ENCODE results near the gene AP2A2. TPM values are rescaled to one million over a fixed set of nuclear protein-coding genes. Genes with fewer than 3 reads are reported as not detected.

The AP2A2 gene
- total RNA-seq, 2 donors from 2014 or later: 79.4 to 97.7 TPM

- Histone ChIP-seq H3K9me3 (ENCODE audit: control insufficient read depth, low read length) (no peaks in the 10 kb centered on the region), H3K4me1 (ENCODE audit: control insufficient read depth, insufficient read depth, low read length) (no peaks in the 10 kb centered on the region), H3K4me3 (ENCODE audit: low read length) (no peak overlapping the region), H3K36me3 (ENCODE audit: control insufficient read depth, insufficient read depth, low read length) (no peaks in the 10 kb centered on the region), H3K27me3 (ENCODE audit: control insufficient read depth, insufficient read depth, low read length, poor library complexity, severe bottlenecking) (no peaks in the 10 kb centered on the region), H3K27ac (ENCODE audit: low read depth, low read length) (no peak overlapping the region), H3K9ac (ENCODE audit: extremely low read depth, low read length, poor library complexity, severe bottlenecking) (no peak overlapping the region)
- no peaks in the 10 kb centered on the region for H3K27me3 Mint-ChIP-seq (ENCODE audit: insufficient read depth)
- WGBS, 2 experiments (ENCODE audit: insufficient coverage in 1 of 2, insufficient read length in 1 of 2): 89 to 90% methylated on average over 15 to 19 of the region's 19 CpGs
- no peak overlapping the region for H3K27ac Mint-ChIP-seq
- no peak for DNase-seq
- no peak overlapping the region for H3K4me3 Mint-ChIP-seq
- no peaks in the 10 kb centered on the region for H3K4me1 Mint-ChIP-seq
- peaks cover 14% of the 10 kb centered on the region for H3K36me3 Mint-ChIP-seq (ENCODE audit: low read depth)
- peaks cover 15% of the 10 kb centered on the region for H3K9me3 Mint-ChIP-seq
- no peak for TF ChIP-seq CTCF (conservative IDR thresholded peaks at IDR 0.05)
These were observed 94.7 kb downstream of the AP2A2 start for GRCh38 chr11:1020211-1020905.

GRCh38 chr11:1022411-1022810, 96.7 kb downstream of the AP2A2 start:
- Mint-ChIP-seq H3K9me3 (peaks cover 4% of the 10 kb centered on the region), H3K27ac (no peak overlapping the region), H3K27me3 (ENCODE audit: insufficient read depth) (no peaks in the 10 kb centered on the region), H3K4me3 (no peak overlapping the region), H3K36me3 (ENCODE audit: low read depth) (peaks cover 4% of the 10 kb centered on the region), H3K4me1 (no peaks in the 10 kb centered on the region)
- Histone ChIP-seq H3K4me1 (ENCODE audit: control insufficient read depth, insufficient read depth, low read length) (no peaks in the 10 kb centered on the region), H3K36me3 (ENCODE audit: control insufficient read depth, insufficient read depth, low read length) (no peaks in the 10 kb centered on the region), H3K4me3 (ENCODE audit: low read length) (no peak overlapping the region), H3K9ac (ENCODE audit: extremely low read depth, low read length, poor library complexity, severe bottlenecking) (no peak overlapping the region), H3K9me3 (ENCODE audit: control insufficient read depth, low read length) (no peaks in the 10 kb centered on the region), H3K27ac (ENCODE audit: low read depth, low read length) (no peak overlapping the region), H3K27me3 (ENCODE audit: control insufficient read depth, insufficient read depth, low read length, poor library complexity, severe bottlenecking) (no peaks in the 10 kb centered on the region)
- no peak for DNase-seq
- TF ChIP-seq CTCF (conservative IDR thresholded peaks at IDR 0.05): no peak
- WGBS, 2 experiments (ENCODE audit: insufficient coverage in 1 of 2, insufficient read length in 1 of 2): 91 to 94% methylated on average over 3 to 7 of the region's 7 CpGs

DNA sequence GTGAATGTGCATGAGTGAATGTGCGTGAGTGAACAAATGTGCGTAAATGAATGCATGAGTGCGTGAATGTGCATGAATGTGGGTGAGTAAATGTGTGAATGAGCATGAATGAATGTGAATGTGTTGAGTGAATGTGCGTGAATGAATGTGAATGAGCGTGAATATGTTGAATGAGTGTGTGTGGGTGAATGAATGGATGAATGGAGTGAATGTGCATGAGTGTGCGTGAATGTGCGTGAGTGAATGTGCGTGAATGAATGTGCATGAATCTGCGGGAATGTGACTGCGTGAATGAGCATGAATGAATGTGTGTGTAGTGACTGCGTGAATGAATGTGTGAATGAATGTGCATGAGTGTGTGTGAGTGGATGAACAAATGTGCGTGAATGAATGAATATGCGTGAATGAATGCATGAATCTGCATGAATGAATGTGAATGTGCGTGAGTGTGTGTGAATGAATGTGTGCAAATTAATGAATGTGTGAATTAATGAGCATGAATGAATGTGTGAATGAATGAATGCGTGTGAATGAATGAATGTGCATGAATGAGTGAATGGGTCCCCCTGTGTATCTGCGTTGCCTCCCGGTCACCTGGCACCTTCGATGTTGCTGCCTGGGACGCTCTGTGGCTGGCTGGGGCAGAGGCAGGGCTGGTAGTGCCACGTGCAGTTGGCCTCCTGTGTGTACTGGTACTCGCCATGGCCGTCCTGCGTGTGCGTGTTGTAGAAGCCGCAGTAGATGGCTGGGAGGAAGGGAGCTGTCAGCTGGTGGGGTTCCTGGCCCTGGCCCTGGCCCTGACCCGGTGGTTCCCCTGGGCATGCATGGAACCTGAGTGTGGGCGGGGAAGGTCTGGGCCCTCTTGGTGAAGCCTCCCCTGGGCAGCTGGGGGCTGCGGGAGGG, 97.5 kb downstream of the AP2A2 start:
- H3K27ac Mint-ChIP-seq: no peak overlapping the region
- H3K4me1 Mint-ChIP-seq: no peaks in the 10 kb centered on the region
- H3K4me3 Mint-ChIP-seq: no peak overlapping the region

More for the DNA sequence above, 97.5 kb downstream of the AP2A2 start:
- H3K9ac ChIP-seq (ENCODE audit: extremely low read depth, low read length, poor library complexity, severe bottlenecking): no peak overlapping the region
- no peaks in the 10 kb centered on the region for H3K27me3 ChIP-seq (ENCODE audit: control insufficient read depth, insufficient read depth, low read length, poor library complexity, severe bottlenecking)
- H3K27ac ChIP-seq (ENCODE audit: low read depth, low read length): no peak overlapping the region
- 95% methylated on average over 27 to 28 of the region's 28 CpGs for WGBS, 2 experiments (ENCODE audit: insufficient coverage in 1 of 2, insufficient read length in 1 of 2)
- Mint-ChIP-seq H3K36me3 (ENCODE audit: low read depth) (no peaks in the 10 kb centered on the region), H3K27me3 (ENCODE audit: insufficient read depth) (no peaks in the 10 kb centered on the region), H3K9me3 (no peaks in the 10 kb centered on the region)
- H3K36me3 ChIP-seq (ENCODE audit: control insufficient read depth, insufficient read depth, low read length): no peaks in the 10 kb centered on the region
- H3K4me1 ChIP-seq (ENCODE audit: control insufficient read depth, insufficient read depth, low read length): no peaks in the 10 kb centered on the region
- no peak overlapping the region for H3K4me3 ChIP-seq (ENCODE audit: low read length)
- H3K9me3 ChIP-seq (ENCODE audit: control insufficient read depth, low read length): no peaks in the 10 kb centered on the region
- DNase-seq: no peak
- TF ChIP-seq CTCF (conservative IDR thresholded peaks at IDR 0.05): no peak
